HG03025 (cell line): ENCODE measurements around the gene ARMC9.
"Not testable (repeated sequence)": the region's sequence is repeated elsewhere in the genome, so short reads cannot be mapped to it uniquely, and the experiment has no call there.

ENCODE experiments used
- ATAC-seq: cut with Tn5 transposase; IDR thresholded peaks from one replicate; pipeline ENCODE4 v1.9.1; 2021; ENCODE audit warnings: mild to moderate bottlenecking, moderate library complexity; ENCODE audit not compliant: unreplicated experiment, low FRiP score

Gene ARMC9

DNA sequence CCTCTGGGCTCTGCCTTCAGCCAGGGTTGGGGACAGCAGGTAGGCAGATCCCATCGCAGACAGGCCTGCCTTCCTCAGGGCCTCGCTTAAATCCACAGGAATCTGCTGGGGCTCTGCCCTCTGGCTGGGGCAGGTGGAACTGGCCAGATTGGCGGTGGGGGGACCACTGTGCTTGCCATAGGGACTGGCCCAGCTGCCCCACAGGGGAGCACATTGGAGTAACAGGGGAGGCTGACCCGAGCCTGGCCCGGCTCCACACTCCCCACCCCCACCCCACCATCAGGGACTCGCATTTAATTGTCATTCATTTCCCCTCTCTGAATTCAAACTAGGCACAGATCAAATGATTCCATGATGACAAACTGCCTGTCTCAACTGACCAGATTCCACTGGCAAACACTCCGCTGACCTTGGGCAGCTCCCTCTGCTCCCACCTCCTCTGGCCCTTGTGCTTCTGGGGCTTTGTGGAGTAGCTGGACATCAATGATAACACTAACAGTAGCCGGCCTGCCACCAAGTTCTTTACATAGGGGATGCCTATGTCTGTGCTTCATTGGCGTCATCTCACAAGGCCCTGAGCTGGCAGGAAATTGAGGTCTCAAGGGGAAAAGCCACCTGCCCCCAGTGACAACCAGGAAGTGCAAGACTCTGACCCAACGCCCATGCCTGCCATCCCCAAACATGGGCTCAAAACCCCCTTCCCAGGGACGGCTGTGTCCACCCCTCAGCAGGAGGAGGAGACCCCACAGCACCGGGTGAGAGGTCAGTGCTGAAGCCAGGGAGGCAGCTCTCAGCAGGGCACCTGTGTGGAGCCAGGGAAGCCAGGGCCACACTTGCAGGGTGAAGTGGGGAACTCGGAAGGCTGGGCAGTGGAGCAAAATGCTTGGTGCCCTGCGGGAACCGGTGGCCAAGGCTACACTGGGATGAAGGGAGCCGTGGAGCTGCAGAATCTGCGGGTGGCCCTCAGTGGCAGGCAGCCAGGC is 195.0 kb downstream of the ARMC9 start:
- no peak for ATAC-seq

DNA sequence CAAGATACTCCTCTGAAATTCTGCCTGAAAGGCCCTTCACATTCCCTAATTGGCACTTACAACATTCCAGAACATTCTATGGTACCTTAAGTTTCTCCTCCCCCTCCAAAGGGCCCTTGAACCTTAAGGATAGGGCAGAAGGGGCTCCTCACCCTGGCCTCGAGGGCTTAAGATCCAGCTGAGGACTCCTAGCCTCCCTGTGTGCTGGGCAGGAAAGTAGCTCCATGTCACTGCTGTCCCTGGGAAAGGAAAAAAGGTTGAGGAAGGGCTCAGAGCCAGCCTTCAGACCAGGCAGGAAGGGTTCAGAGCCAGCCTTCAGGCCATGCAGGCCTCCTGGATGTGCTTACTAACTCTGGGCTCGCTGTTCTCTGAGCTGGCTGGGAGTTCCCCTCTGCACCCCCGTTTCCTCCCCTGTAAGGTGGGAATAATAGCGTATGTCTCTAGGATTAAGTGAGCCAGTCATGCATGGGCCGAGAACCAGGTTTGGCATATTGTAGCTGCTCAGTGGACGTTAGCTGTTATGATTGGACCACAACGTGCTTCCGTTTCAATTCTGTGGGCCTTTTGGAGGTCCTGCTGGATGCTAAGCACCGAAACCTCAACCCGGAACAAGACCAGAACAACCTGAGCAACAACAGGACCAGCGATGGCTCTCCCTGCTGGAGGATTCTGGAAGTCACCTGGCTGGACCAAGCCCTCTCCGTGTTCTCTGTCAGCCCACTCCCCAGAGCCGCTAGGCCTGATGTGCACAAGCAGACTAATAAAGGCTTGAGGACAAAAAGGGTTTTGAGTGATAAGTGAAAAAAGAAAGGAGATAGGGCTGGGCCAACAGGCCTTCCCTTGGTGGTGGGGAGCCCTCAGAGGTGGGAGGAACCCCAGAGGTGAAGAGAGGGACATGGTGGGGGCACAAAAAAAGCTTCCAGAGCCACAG is 196.0 kb downstream of the ARMC9 start:
- ATAC-seq, result peak; percentile 35

DNA sequence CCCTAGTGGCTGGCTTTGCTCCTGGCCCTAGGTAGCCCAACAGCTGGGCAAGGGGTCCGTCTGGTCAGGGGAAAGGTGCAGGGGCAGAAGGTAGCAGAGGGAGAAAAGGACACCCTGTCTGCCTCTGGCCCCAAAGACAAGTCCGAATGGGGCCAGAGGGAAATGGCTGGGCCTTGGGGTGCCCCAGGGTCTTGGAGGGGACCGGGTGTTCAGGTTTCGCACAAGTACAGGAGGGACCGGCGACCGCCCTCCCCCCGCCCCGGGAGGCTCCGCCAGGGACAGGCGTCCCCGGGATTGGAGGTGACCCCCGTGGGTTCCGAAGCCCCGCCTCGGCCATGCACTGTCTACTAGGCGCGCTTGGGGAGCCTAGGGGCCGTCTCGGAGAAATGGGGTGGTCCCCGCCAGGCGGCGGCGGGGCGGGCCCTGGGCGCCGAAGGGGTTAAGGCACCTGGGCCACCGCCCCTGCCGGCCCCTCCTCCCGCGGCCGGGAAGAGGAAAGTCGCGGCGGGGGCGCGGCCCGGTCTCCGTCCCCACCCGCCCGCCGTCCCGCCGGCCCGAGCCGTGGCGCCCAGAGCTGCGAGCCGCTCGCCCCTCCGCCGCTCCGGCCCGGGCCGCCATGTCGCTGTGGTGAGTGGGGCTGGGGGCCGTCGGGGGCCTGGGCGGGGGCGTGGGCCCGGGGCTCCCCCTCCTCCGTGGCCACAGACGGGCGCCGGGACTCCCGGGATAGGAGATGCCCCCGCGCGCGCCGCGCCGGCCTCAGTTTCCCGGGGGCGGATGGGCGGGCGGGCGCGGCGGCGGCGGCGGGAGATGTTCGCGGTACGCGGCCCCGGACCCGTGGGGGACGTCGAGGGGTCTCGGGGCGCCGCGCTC is 197.0 kb downstream of the ARMC9 start, which contains the start of gene B3GNT7:
Gene B3GNT7, plus strand, starts transcription at position 523 of the 870 bp plus-strand sequence. Its CDS starts 94 bp downstream, at position 617.
- no peak for ATAC-seq

DNA sequence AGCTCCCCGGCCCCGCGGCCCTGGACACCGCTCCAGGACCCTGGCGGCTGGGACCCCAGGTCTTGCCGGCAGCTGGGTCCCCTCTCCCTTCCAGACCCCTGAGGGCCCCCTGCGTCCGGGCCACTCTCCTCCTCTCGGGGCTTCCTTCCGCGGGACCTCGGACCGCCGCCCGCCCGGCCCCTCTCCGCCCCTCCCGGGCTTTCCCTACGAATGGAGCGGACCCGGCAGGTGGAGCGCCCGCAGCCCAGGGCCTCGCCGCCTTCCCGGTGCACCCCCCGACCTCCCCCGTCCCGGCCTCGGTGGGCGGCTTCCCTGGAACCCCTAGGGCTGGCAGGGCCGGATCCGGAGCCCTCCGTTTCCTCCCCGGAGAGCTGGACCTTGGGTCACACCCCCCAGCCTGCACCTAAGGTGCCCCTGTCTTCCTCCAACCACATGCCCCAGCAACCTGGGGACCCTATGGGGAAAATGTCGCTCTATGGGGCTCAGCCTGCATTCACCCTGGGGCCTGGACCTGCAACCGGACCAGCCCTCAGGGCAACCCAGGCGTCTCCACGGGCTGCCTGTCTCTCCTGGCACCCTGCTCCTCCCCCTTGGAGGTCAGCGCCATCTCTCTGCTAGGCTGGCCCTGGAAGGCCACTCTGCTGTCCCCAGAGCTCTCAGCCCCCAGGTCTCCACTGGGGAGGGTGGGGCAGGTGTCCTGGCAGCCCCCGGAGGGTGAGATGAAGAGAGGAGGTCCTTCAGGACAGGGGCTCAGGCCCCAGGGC is 197.8 kb downstream of the ARMC9 start:
- no peak for ATAC-seq

DNA sequence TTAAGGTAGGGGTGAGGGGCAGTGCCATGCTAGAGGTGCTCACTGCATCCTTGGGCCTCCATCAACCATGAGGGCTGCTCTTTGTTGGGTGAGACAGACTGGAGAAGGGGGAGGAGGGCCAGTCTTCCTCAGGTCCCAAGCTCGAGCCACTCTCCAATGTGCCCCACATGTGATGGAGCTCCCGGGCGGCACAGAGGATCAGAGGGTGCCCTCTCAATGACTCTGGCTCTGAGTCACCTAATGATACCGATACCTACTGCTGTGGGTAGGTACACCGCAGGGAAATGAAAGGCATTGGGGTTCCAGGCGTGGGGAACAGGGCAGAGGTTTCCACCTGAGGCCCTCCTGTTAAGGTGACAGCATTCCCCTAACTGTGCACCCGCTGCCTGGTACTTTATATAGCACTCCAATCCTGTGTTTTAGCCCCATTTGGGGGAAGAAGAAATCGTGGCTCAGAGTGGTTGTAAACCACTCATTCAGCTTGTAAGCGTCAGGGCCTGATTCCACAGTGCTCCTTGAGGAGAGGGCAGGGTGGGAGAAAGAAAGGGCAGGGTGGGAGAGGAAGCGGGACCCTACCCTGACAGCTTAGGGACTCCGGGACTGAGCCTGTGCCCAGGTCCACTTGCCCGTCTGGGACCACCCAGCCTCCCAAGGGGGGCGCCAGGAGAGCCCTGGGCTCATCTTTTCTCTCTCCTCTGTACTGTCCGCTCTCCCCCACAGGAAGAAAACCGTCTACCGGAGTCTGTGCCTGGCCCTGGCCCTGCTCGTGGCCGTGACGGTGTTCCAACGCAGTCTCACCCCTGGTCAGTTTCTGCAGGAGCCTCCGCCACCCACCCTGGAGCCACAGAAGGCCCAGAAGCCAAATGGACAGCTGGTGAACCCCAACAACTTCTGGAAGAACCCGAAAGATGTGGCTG is 198.8 kb downstream of the ARMC9 start:
- ATAC-seq, result no peak

DNA sequence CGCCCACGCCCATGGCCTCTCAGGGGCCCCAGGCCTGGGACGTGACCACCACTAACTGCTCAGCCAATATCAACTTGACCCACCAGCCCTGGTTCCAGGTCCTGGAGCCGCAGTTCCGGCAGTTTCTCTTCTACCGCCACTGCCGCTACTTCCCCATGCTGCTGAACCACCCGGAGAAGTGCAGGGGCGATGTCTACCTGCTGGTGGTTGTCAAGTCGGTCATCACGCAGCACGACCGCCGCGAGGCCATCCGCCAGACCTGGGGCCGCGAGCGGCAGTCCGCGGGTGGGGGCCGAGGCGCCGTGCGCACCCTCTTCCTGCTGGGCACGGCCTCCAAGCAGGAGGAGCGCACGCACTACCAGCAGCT is 199.5 kb downstream of the ARMC9 start:
- no peak for ATAC-seq

DNA sequence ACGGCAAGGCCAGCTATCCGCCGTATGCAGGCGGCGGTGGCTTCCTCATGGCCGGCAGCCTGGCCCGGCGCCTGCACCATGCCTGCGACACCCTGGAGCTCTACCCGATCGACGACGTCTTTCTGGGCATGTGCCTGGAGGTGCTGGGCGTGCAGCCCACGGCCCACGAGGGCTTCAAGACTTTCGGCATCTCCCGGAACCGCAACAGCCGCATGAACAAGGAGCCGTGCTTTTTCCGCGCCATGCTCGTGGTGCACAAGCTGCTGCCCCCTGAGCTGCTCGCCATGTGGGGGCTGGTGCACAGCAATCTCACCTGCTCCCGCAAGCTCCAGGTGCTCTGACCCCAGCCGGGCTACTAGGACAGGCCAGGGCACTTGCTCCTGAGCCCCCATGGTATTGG is 200.2 kb downstream of the ARMC9 start:
- ATAC-seq, result no peak

DNA sequence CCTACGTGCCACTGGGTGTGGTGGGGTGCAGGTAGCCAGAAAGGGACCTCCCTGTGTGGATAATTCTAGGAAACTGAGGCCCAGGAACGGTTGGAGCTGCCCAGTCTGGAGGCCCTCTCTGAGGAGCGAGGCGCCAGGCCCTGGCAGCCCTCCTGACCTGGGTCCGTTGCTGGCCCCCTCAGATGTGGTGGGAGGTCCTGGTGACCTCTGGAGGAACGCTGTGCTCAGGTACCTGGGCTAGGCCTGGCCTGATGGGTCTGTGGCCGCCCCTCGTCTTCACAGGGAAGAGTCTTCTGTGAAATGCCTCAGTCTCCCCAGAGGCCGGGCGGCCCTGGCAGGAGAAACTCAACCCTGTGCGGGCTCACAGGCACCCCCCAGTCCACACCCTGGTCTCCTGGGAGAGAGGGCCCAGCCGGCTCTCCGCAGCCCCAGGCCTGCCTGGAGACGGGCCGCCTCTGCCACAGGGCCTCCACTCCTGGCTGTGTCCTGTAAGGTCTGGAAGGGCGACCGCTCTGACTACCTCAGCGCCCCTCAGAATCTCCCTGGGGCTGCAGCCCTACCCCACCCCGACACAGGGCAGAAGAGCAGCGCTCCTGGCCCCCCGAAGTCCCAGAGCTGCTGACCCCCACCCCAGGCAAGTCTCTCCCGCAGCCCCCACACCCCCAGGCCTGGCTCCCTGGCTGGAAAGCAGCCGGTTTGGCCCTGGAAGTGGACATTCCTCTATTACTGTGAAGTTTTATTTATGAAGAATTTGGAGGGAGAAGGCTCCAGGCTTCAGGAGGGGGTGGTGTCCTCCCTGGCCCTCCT is 200.8 kb downstream of the ARMC9 start:
- no peak for ATAC-seq

DNA sequence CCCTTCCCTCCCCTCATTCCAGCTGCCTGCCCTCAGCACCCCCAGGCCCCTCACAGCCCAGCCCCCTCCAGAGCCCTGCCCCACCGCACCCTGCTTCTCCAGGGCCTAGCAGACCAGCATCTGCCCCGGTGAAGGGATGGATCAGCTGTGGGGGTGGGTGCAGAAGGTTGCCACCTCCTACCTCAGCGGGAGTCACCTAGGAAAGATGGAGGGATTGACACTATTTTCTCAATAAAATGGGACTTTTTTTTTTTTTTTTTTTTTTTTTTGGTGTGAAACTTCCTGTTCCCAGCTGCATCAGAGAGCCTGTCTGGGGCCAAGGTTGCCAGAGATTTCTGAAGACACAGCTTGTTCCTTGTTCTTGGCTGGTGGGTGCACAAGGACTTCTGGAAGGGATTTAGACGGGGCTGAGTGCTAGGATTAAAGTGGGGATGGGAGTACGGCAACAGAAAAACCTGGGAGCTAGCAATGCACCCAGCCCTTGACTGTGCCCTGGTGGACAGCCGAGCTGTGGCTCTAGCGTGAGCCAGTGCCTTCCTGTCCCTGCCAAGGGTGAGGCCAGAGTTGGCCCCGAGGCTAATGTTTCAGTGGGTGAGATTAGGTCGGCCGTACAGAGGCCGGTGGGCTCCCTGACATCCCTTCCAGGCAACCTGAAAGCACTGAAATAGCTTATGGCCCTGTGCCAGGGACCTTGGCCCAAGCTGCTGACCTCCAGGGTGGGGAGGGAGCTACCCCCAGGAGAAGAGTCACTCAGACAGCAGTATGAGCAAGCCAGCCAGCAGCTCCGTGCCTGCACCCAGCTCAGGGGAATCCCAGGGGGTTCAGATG is 201.6 kb downstream of the ARMC9 start:
- ATAC-seq, result no peak

DNA sequence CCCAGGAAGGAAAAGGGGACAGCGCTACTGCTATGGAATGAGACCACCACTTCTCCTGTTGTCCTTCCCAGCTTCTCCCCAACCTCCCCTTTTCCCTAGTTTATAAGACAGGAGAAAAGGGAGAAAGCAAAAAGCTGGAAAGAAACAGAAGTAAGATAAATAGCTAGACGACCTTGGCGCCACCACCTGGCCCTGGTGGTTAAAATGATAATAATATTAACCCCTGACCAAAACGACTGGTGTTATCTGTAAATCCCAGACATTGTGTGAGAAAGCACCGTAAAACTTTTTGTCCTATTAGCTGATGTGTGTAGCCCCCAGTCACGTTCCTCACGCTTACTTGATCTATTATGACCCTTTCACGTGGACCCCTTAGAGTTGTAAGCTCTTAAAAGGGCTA is 202.2 kb downstream of the ARMC9 start:
- ATAC-seq, result not testable (repeated sequence)

DNA sequence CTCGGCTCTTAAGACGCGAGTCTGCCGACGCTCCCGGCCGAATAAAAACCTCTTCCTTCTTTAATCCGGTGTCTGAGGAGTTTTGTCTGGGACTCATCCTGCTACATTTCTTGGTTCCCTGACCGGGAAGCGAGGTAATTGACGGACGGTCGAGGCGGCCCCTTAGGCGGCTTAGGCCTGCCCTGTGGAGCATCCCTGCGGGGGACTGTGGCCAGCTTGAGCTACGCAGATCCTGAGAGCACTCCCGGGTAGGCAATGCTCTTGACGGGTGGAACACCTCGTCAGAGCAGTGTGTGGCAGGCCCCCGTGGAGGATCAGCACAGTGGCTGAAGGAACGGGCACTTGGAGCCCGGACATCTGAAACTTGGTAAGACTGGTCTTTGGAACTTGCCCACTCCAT is 202.7 kb downstream of the ARMC9 start:
- ATAC-seq, result not testable (repeated sequence)

DNA sequence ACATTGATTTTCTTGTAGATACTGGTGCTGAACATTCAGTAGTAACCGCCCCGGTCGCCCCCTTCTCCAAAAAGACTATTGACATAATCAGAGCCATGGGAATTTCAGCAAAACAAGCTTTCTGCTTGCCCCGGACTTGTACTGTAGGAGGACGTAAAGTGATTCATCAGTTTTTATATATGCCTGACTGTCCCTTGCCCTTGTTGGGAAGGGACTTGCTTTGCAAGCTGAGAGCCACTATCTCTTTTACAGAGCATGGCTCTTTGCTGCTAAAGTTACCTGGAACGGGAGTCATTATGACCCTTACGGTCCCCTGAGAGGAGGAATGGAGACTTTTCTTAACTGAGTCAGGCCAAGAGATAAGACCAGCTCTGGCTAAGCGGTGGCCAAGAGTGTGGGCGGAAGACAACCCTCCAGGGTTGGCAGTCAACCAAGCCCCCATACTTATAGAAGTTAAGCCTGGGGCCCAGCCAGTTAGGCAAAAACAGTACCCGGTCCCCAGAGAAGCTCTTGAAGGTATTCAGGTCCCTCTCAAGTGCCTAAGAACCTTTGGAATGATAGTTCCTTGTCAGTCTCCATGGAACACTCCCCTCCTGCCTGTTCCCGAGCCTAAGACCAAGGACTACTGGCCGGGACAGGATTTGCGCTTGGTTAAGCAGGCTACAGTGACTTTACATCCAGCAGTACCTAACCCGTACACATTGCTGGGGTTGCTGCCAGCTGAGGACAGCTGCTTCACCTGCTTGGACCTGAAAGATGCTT is 205.2 kb downstream of the ARMC9 start:
- ATAC-seq, result not testable (repeated sequence)

DNA sequence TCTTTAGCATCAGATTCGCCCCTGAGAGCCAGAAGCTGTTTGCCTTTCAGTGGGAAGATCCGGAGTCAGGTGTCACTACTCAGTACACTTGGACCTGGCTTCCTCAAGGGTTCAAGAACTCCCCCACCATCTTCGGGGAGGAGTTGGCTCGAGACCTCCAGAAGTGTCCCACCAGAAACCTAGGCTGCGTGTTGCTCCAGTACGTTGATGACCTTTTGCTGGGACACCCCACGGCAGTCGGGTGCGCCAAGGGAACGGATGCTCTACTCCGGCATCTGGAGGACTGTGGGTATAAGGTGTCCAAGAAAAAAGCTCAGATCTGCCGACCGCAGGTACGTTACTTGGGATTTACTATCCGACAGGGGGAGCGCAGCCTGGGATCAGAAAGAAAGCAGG is 205.8 kb downstream of the ARMC9 start:
- not testable (repeated sequence) for ATAC-seq

DNA sequence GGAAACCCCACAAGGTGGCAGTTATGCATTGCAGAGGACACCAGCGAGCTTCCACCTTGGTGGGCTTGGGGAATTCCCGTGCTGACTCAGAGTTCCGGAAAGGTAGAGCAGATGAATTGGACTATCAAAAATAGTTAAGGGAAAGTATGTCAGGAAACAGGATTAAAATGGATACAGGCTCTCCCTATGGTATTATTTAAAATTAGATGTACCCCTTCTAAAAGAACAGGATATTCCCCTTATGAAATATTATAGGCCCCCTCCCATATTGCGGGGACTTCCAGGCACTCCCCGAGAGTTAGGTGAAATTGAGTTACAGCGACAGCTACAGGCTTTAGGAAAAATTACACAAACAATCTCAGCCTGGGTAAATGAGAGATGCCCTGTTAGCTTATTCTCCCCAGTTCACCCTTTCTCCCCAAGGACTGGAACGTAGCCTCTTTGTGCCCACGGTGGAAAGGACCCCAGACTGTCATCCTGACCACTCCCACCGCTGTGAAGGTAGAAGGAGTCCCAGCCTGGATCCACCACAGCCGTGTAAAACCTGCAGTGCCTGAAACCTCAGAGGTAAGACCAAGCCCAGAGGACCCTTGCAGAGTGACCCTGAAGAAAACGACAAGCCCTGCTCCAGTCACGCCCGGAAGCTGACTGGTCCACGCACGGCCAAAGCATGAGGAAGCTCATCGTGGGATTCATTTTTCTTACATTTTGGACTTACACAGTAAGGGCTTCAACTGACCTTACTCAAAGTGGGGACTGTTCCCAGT is 207.4 kb downstream of the ARMC9 start:
- not testable (repeated sequence) for ATAC-seq

DNA sequence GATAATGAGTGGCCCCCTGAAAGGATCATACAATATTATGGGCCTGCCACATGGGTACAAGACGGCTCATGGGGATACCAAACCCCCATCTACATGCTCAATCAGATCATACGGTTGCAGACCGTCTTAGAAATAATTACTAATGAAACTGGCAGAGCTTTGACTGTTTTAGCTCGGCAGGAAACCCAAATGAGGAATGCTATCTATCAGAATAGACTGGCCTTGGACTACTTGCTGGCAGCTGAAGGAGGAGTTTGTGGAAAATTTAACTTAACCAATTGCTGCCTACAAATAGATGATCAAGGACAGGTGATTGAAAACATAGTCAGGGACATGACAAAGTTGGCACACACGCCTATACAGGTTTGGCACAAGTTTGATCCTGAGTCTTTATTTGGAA is 209.3 kb downstream of the ARMC9 start:
- not testable (repeated sequence) for ATAC-seq
